GM23338 (cell line): Measurements from ENCODE around the gene BCL11B.

Experiments used
- CREB1 ChIP-seq: fragments of 250-450 bp; sonication (Bioruptor Pico); IDR thresholded peaks from 2 replicates; pipeline ENCODE4 v1.5.0; 2020; ENCODE audit warnings: low read depth, mild to moderate bottlenecking, moderate library complexity
- EZH2 ChIP-seq: fragments of 200-600 bp; sonication (generic); IDR thresholded peaks from one replicate; pipeline ENCODE4 v1.8.0; 2017; ENCODE audit warnings: antibody characterized with exemption, mild to moderate bottlenecking, low read depth; ENCODE audit not compliant: unreplicated experiment
- JUNB ChIP-seq: IDR thresholded peaks from one replicate; pipeline ENCODE4 v1.6.1; 2016; ENCODE audit warnings: antibody characterized with exemption; ENCODE audit not compliant: unreplicated experiment
- POLR2AphosphoS5 ChIP-seq: IDR thresholded peaks from 2 replicates; pipeline ENCODE4 v1.6.1; 2016; ENCODE audit warnings: antibody characterized with exemption, low read depth
- REST ChIP-seq: IDR thresholded peaks from one replicate; pipeline ENCODE4 v1.6.1; 2018; ENCODE audit warnings: antibody characterized with exemption; ENCODE audit not compliant: unreplicated experiment
- ZNF114 ChIP-seq: fragments of 250-450 bp; sonication (Bioruptor Pico); IDR thresholded peaks from 2 replicates; pipeline ENCODE4 v1.5.0; 2020; ENCODE audit warnings: mild to moderate bottlenecking, moderate library complexity
- TF ChIP-seq, protein P1 (sequence below), 2 experiments: fragments of 200-600 bp in 1 of 2; sonication (generic) in 1 of 2; conservative IDR thresholded peaks; 2 replicates each; pipeline versions ENCODE4 v1.5.1 to v1.6.1; 2016 to 2017; ENCODE audit warnings: antibody characterized with exemption in 2 of 2, low read depth in 2 of 2, mild to moderate bottlenecking in 2 of 2, moderate library complexity in 1 of 2
- TF ChIP-seq, protein P2 (sequence below): IDR thresholded peaks from 2 replicates; pipeline ENCODE4 v1.6.1; 2016; ENCODE audit warnings: antibody characterized with exemption

DNA sequence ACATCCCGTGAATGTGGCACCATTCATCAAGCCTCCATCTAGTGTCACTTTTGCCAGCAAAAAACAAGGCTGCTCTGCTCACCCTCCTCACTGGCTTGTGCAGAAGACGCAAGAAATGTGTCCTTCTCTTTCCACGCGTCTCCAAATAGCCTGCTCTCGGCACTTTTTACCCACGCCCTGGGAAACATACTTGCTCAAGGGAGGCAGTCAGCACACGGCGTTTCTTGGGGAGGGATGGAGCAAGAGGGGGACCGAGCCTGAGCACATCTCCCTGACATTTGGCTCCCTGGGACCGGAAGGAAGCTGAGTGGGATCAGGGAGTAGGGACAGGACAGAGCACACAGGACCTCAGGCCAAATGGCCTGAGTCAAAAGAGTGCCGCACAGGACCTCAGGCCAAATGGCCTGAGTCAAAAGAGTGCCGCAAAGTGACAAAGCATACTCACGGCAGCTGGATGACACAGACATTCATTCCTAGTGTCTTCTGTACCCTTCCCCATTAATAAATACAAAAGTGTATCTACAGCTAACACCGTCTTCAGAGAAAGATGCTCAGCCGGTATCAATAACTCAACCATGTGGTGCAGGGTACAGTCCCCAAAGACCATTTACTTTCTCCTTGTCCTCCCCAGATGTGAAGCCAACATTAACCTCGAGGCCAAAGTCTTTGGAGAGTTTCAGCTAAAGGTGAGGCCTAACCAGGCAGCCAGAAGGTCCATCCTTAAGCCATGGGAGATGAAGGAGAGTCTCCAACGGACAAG, 7.1 kb downstream of the BCL11B start:
- TF ChIP-seq EZH2: no peak
- TF ChIP-seq, protein P1, sequence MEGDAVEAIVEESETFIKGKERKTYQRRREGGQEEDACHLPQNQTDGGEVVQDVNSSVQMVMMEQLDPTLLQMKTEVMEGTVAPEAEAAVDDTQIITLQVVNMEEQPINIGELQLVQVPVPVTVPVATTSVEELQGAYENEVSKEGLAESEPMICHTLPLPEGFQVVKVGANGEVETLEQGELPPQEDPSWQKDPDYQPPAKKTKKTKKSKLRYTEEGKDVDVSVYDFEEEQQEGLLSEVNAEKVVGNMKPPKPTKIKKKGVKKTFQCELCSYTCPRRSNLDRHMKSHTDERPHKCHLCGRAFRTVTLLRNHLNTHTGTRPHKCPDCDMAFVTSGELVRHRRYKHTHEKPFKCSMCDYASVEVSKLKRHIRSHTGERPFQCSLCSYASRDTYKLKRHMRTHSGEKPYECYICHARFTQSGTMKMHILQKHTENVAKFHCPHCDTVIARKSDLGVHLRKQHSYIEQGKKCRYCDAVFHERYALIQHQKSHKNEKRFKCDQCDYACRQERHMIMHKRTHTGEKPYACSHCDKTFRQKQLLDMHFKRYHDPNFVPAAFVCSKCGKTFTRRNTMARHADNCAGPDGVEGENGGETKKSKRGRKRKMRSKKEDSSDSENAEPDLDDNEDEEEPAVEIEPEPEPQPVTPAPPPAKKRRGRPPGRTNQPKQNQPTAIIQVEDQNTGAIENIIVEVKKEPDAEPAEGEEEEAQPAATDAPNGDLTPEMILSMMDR (conservative IDR thresholded peaks at IDR 0.05; ENCODE audit: low read depth in 2 of 2): no peak
- no peak for TF ChIP-seq JUNB
- no peak for TF ChIP-seq CREB1
- no peak for TF ChIP-seq POLR2AphosphoS5
- TF ChIP-seq, protein P2, sequence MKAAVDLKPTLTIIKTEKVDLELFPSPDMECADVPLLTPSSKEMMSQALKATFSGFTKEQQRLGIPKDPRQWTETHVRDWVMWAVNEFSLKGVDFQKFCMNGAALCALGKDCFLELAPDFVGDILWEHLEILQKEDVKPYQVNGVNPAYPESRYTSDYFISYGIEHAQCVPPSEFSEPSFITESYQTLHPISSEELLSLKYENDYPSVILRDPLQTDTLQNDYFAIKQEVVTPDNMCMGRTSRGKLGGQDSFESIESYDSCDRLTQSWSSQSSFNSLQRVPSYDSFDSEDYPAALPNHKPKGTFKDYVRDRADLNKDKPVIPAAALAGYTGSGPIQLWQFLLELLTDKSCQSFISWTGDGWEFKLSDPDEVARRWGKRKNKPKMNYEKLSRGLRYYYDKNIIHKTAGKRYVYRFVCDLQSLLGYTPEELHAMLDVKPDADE: no peak
- no peak for TF ChIP-seq REST
- no peak for TF ChIP-seq ZNF114 (CRISPR knock-in tag)
